HepG2 (cell line): ENCODE data around the gene ZFP36. TPM values are rescaled to one million over a fixed set of nuclear protein-coding genes. Genes with fewer than 3 reads are reported as not detected.

Source experiments
- BORCS8-MEF2B ChIP-seq: sonication (generic); formaldehyde crosslinking; IDR thresholded peaks from 2 replicates; pipeline ENCODE4 v1.8.0; 2022; ENCODE audit warnings: mild to moderate bottlenecking, missing genetic modification reagents
- GPN1 ChIP-seq: sonication (generic); formaldehyde crosslinking; IDR thresholded peaks from 2 replicates; pipeline ENCODE4 v1.5.1; 2020; ENCODE audit warnings: missing genetic modification reagents, borderline replicate concordance
- HMG20A ChIP-seq: IDR thresholded peaks from 2 replicates; pipeline ENCODE4 v1.6.1; 2016; ENCODE audit warnings: borderline replicate concordance
- IKZF5 ChIP-seq: IDR thresholded peaks from 2 replicates; pipeline ENCODE4 v1.6.1; 2018; ENCODE audit warnings: missing genetic modification reagents, mild to moderate bottlenecking, missing compliant biosample characterization
- MTF1 ChIP-seq: sonication (generic); formaldehyde crosslinking; IDR thresholded peaks from 2 replicates; pipeline ENCODE4 v1.5.0; 2020; ENCODE audit warnings: missing genetic modification reagents
- NKX3-1 ChIP-seq: sonication (generic); formaldehyde crosslinking; IDR thresholded peaks from 2 replicates; pipeline ENCODE4 v1.5.0; 2020; ENCODE audit warnings: missing genetic modification reagents
- PAWR ChIP-seq: sonication (generic); formaldehyde crosslinking; IDR thresholded peaks from 2 replicates; pipeline ENCODE4 v1.4.0; 2020; ENCODE audit warnings: missing genetic modification reagents, mild to moderate bottlenecking, borderline replicate concordance
- RAD21 ChIP-seq: fragments of 450-650 bp; formaldehyde crosslinking; IDR thresholded peaks from 2 replicates; pipeline ENCODE4 v1.5.0; 2020; ENCODE audit warnings: mild to moderate bottlenecking
- TAF1 ChIP-seq: sonication (generic); formaldehyde crosslinking; IDR thresholded peaks from 2 replicates; pipeline ENCODE4 v1.4.0; 2020; ENCODE audit warnings: missing genetic modification reagents
- TEF ChIP-seq: sonication (generic); formaldehyde crosslinking; IDR thresholded peaks from 2 replicates; pipeline ENCODE4 v1.5.0; 2020; ENCODE audit warnings: missing genetic modification reagents
- ZBTB39 ChIP-seq: sonication (generic); formaldehyde crosslinking; IDR thresholded peaks from 2 replicates; pipeline ENCODE4 v1.5.0; 2020; ENCODE audit warnings: missing genetic modification reagents
- ZNF549 ChIP-seq: sonication (generic); formaldehyde crosslinking; IDR thresholded peaks from 2 replicates; pipeline ENCODE4 v1.5.0; 2020; ENCODE audit warnings: missing genetic modification reagents
- ZNF646 ChIP-seq: sonication (generic); formaldehyde crosslinking; IDR thresholded peaks from 2 replicates; pipeline ENCODE4 v1.9.0; 2021; ENCODE audit warnings: mild to moderate bottlenecking, missing genetic modification reagents
- ZNF691 ChIP-seq: sonication (generic); formaldehyde crosslinking; IDR thresholded peaks from 2 replicates; pipeline ENCODE4 v1.4.0; 2020; ENCODE audit warnings: missing genetic modification reagents, low read depth, mild to moderate bottlenecking, borderline replicate concordance
- ZNF720 ChIP-seq: sonication (generic); formaldehyde crosslinking; IDR thresholded peaks from 2 replicates; pipeline ENCODE4 v1.4.0; 2020; ENCODE audit warnings: missing genetic modification reagents
- ZNF768 ChIP-seq: sonication (generic); formaldehyde crosslinking; IDR thresholded peaks from 2 replicates; pipeline ENCODE4 v1.4.0; 2020; ENCODE audit warnings: missing genetic modification reagents
- ZNF816 ChIP-seq: sonication (generic); formaldehyde crosslinking; IDR thresholded peaks from 2 replicates; pipeline ENCODE4 v1.8.0; 2022; ENCODE audit warnings: missing genetic modification reagents, mild to moderate bottlenecking, borderline replicate concordance
- polyA plus RNA-seq, 8 experiments: library from polyadenylated mRNA; depleted of rRNA in 3 of 8; stranded (reverse) in 7 of 8; unstranded in 1 of 8; fragments of >200 nt; fragmentation: Illumina TruSeq in 4 of 8; extraction: Trizol in 4 of 8; gene quantifications; 2 replicates each; pipeline versions ENCODE4 v1.2.1 to v1.2.3, GENCODE V29; 2011 to 2016; ENCODE audit warnings: low read depth in 4 of 8, missing spikeins in 1 of 8, mixed read lengths in 1 of 8; ENCODE audit not compliant: insufficient read depth in 1 of 8
- total RNA-seq, 5 experiments: library from RNA; depleted of rRNA; stranded (reverse); fragments of >200 nt; fragmentation: Illumina TruSeq; extraction: Trizol; gene quantifications; 2 replicates each; pipeline ENCODE4 v1.2.3, GENCODE V29; 2016; ENCODE audit warnings: low read depth in 1 of 5

The ZFP36 gene
- total and polyA plus RNA-seq, 2 of the 13 experiments (the other 11 are each of a cell fraction or from before 2014, with no cell fraction given): 1.4 to 1.7 TPM

GRCh38 chr19:39435499-39436349 is 29.1 kb downstream of the ZFP36 start, which contains the start of gene RPS16 (continued):
- TF ChIP-seq PAWR (CRISPR knock-in tag): no peak; the same call in 1 of the 2 replicates
- no peak for TF ChIP-seq ZNF720 (CRISPR knock-in tag)
- peak; percentile 86 for TF ChIP-seq BORCS8-MEF2B (CRISPR knock-in tag)
- no peak for TF ChIP-seq GPN1 (CRISPR knock-in tag)
- peak; percentile 85; the same call in 1 of the 2 replicates for TF ChIP-seq ZNF768 (CRISPR knock-in tag)
- peak; percentile 65 for TF ChIP-seq IKZF5 (CRISPR knock-in tag)
- TF ChIP-seq NKX3-1 (CRISPR knock-in tag): no peak
- peak; percentile 89; the same call in 1 of the 2 replicates for TF ChIP-seq ZNF691
- TF ChIP-seq HMG20A (CRISPR knock-in tag): no peak
- no peak for TF ChIP-seq ZNF646 (CRISPR knock-in tag)
- 0 out of 2 replicates have a peak, but pooled peaks have one; percentile 62 for TF ChIP-seq ZBTB39 (CRISPR knock-in tag)
- TF ChIP-seq TEF (CRISPR knock-in tag): no peak
- no peak for TF ChIP-seq ZNF549 (CRISPR knock-in tag)
- TF ChIP-seq MTF1 (CRISPR knock-in tag): peak; percentile 75; the same call in 1 of the 2 replicates
- no peak; the same call in none of the 2 replicates for TF ChIP-seq RAD21 (CRISPR knock-in tag)
- TF ChIP-seq TAF1 (CRISPR knock-in tag): peak; percentile 99
- TF ChIP-seq ZNF816 (CRISPR knock-in tag): peak; percentile 70; the same call in 1 of the 2 replicates
